KOPT-K1 (cell line): ENCODE results near the gene B3GALT2.

Experiments used
- H3K27ac ChIP-seq: fragments of 200-600 bp; sonication (generic); 2 replicates; pipeline ENCODE4 v1.5.1; 2016; ENCODE audit warnings: antibody characterized with exemption, mild to moderate bottlenecking, low read depth, low read length; ENCODE audit not compliant: poor library complexity, severe bottlenecking
- H3K36me3 ChIP-seq: fragments of 200-600 bp; sonication (generic); 2 replicates; pipeline ENCODE4 v1.5.1; 2017; ENCODE audit warnings: antibody characterized with exemption, mild to moderate bottlenecking, low read length, moderate library complexity; ENCODE audit not compliant: insufficient read depth
- H3K9me3 ChIP-seq: fragments of 200-600 bp; sonication (generic); 2 replicates; pipeline ENCODE4 v1.5.1; 2017; ENCODE audit warnings: antibody characterized with exemption, low read length, mild to moderate bottlenecking; ENCODE audit not compliant: insufficient read depth, poor library complexity, severe bottlenecking

B3GALT2 gene

DNA sequence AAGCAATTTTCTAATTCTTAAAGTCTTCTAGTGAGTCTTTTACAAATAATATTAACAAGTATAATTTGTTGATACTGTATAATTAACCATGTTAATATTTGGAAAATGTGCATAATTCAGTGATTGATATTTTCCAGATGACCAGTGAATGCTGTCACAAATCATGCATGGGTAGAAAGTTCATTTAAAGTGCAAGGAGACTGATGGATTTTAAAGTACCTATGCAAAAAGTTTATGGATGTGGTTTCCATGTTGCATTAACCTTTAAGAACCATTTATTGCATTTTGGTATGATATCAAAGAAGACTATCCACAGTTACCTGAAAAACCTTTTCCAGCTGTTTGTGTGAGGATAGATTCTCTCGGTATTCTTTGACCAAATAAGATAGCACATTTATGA, 41.4 kb downstream of the B3GALT2 start:
- Histone ChIP-seq H3K36me3 (peaks cover 84% of the 10 kb centered on the region), H3K9me3 (no peaks in the 10 kb centered on the region), H3K27ac (no peak overlapping the region)

DNA sequence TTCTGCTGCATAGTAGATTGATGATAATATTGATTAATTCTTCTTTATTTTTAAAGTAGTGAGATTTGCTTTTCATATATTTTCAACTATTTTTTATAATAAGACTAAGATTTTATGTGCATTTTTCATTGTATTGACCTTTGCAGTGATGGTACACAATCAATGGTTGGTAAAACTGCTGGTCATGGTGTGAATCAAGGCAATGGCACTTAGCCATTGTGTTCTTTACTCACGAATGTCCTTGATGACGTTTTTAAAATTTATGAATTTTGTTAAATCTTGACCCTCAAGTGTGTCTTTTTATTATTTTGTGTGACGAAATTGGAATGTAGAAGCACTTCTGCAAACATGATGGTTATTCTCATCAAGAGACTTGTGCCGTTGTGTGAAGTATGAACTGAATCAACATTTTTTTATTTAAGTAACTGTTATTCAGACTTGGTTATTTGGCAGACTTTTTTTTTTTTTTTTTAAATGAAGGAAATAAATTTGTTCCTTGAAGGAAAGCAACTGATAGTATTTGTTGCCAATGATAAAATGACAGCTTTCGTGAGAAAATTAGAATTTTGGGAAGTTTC, 42.0 kb downstream of the B3GALT2 start:
- no peak overlapping the region for H3K27ac ChIP-seq
- no peaks in the 10 kb centered on the region for H3K9me3 ChIP-seq
- H3K36me3 ChIP-seq, result peaks cover 84% of the 10 kb centered on the region

DNA sequence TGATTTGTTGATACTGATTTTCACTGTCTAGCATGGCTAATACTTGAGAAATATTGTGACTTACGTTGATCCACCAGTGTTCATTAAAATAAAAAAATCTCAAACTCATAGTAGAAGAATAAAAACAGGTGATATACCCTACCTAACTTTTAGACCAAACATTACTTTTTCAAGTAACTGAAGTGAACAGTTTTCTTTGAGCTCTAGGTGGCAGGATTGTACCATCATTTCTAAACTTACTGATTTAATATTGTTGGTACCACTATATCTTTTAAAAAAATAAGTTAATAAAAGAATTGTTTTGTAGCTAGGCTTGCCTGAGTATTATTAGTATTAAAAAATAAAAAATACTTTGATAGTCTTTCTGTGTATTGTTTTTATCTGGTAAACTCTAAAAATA, 43.1 kb downstream of the B3GALT2 start:
- H3K27ac ChIP-seq, result no peak overlapping the region
- H3K9me3 ChIP-seq, result no peaks in the 10 kb centered on the region
- peaks cover 86% of the 10 kb centered on the region for H3K36me3 ChIP-seq

DNA sequence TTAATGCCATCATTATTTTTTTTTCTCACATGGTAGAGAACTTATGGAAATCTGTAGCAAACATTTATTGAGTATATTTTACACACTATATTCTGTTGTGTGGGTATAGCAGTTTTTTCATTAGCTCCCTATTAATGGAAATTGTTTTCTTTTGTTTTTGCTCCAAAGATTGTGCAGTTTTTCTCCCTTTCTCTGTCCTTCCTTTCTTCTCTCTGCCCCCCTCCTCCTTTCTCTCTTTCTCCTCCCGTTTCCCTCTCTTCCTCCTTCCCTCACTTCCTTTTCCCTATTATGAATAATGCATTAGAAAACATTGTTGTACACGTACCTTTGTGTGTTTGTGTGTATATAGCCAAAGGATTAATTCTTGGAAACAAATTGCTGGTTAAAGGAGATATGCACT, 44.0 kb downstream of the B3GALT2 start:
- Histone ChIP-seq H3K27ac (no peak overlapping the region), H3K9me3 (no peaks in the 10 kb centered on the region), H3K36me3 (peaks cover 86% of the 10 kb centered on the region)

DNA sequence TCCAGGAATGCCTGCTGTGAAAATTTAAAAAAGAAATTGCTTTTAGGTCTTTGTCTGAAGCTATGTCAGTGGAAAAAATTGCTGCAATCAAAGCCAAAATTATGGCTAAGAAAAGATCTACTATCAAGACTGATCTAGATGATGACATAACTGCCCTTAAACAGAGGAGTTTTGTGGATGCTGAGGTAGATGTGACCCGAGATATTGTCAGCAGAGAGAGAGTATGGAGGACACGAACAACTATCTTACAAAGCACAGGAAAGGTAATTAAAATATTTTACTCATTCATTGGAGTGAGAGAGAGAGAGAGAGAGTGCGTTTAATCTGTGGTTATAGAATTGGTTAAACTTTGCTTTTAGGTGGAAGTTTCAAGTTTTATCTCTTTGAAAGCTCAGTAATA, 44.6 kb downstream of the B3GALT2 start:
- Histone ChIP-seq H3K9me3 (no peaks in the 10 kb centered on the region), H3K27ac (no peak overlapping the region), H3K36me3 (peaks cover 86% of the 10 kb centered on the region)

DNA sequence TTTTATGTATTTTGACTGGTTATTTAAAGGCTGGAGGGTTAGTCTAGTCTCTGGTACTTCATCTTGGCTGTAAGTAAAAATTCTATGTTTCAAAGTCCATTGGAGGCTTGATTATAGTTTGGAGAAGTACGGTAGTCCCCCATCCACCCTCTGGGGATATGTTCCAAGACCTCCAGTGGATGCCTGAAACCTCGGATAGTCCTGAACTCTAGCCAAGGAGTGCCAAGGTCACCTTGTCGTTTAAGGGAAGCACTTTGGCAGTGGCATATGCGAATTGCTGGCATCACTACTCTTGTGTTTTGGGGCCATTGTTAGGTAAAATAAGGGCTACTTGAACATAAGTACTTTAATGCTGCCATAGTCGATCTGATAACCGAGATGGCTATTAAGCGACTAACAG, 46.2 kb downstream of the B3GALT2 start:
- H3K9me3 ChIP-seq, result no peaks in the 10 kb centered on the region
- peaks cover 86% of the 10 kb centered on the region for H3K36me3 ChIP-seq
- H3K27ac ChIP-seq, result no peak overlapping the region

DNA sequence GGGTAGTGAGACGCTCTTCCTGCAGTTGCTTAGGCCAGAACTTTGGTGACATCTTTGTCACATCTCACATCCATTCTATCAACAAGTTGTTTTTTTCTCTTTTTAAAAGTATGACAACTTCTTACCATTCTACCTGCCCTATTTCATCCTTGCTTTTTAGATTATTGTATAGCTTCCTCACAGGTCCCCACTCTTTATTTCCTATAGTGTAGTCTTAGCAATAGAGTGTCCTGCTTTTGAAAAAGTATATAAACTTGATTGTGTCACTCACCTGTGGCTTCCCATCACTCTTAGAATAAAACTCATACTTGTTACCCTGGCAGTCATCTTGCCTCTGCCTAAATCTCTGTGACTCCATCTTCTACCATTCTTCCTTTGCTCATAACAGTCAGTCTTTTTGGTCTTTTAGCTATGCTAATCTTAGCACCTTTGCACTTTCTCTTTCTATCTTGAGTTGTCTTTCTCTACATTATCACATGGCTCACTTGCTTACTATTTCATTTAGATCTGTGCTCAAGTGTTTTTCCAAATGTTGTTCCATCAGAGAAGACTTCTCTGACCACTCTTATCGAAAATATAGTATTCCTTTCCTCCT, 55.0 kb downstream of the B3GALT2 start:
- Histone ChIP-seq H3K36me3 (peaks cover 85% of the 10 kb centered on the region), H3K9me3 (no peaks in the 10 kb centered on the region), H3K27ac (no peak overlapping the region)
